ENCODE data around the gene ABCC8.

The ABCC8 gene

GRCh38 chr11:17351172-17351509 is 125.5 kb downstream of the ABCC8 start:
- no peaks in the 10 kb centered on the region for H3K4me1 ChIP-seq (ENCODE audit: control insufficient read depth, insufficient read depth, low read length)
- H3K9ac ChIP-seq (ENCODE audit: low read depth, low read length), result no peak overlapping the region
- H3K4me3 ChIP-seq (ENCODE audit: low read depth, low read length), result peak overlapping the region; percentile 59
- H3K27me3 ChIP-seq (ENCODE audit: control insufficient read depth, insufficient read depth, low read length), result peaks cover 55% of the 10 kb centered on the region
- no peaks in the 10 kb centered on the region for H3K36me3 ChIP-seq (ENCODE audit: control insufficient read depth, insufficient read depth, low read length)
- H3K9me3 ChIP-seq (ENCODE audit: control insufficient read depth, insufficient read depth, low read length), result no peaks in the 10 kb centered on the region

GRCh38 chr11:17350455-17351171 is 126.0 kb downstream of the ABCC8 start:
- peaks cover 55% of the 10 kb centered on the region for H3K27me3 ChIP-seq (ENCODE audit: control insufficient read depth, insufficient read depth, low read length)
- no peak overlapping the region for H3K9ac ChIP-seq (ENCODE audit: low read depth, low read length)
- no peaks in the 10 kb centered on the region for H3K4me1 ChIP-seq (ENCODE audit: control insufficient read depth, insufficient read depth, low read length)
- no peaks in the 10 kb centered on the region for H3K36me3 ChIP-seq (ENCODE audit: control insufficient read depth, insufficient read depth, low read length)
- peak overlapping the region; percentile 59 for H3K4me3 ChIP-seq (ENCODE audit: low read depth, low read length)
- no peaks in the 10 kb centered on the region for H3K9me3 ChIP-seq (ENCODE audit: control insufficient read depth, insufficient read depth, low read length)

GRCh38 chr11:17347676-17348075 is 129.0 kb downstream of the ABCC8 start:
- peaks cover 37% of the 10 kb centered on the region for H3K27me3 ChIP-seq (ENCODE audit: control insufficient read depth, insufficient read depth, low read length)
- H3K9me3 ChIP-seq (ENCODE audit: control insufficient read depth, insufficient read depth, low read length), result no peaks in the 10 kb centered on the region
- no peaks in the 10 kb centered on the region for H3K4me1 ChIP-seq (ENCODE audit: control insufficient read depth, insufficient read depth, low read length)
- H3K36me3 ChIP-seq (ENCODE audit: control insufficient read depth, insufficient read depth, low read length), result no peaks in the 10 kb centered on the region
- H3K4me3 ChIP-seq (ENCODE audit: low read depth, low read length), result no peak overlapping the region
- H3K9ac ChIP-seq (ENCODE audit: low read depth, low read length), result no peak overlapping the region

- Histone ChIP-seq H3K27me3 (ENCODE audit: control insufficient read depth, insufficient read depth, low read length) (peaks cover 3% of the 10 kb centered on the region), H3K4me1 (ENCODE audit: control insufficient read depth, insufficient read depth, low read length) (no peaks in the 10 kb centered on the region), H3K9ac (ENCODE audit: low read depth, low read length) (no peak overlapping the region), H3K36me3 (ENCODE audit: control insufficient read depth, insufficient read depth, low read length) (no peaks in the 10 kb centered on the region), H3K4me3 (ENCODE audit: low read depth, low read length) (no peak overlapping the region), H3K9me3 (ENCODE audit: control insufficient read depth, insufficient read depth, low read length) (no peaks in the 10 kb centered on the region)
These were observed 132.7 kb downstream of the ABCC8 start for GRCh38 chr11:17343907-17344306.

DNA sequence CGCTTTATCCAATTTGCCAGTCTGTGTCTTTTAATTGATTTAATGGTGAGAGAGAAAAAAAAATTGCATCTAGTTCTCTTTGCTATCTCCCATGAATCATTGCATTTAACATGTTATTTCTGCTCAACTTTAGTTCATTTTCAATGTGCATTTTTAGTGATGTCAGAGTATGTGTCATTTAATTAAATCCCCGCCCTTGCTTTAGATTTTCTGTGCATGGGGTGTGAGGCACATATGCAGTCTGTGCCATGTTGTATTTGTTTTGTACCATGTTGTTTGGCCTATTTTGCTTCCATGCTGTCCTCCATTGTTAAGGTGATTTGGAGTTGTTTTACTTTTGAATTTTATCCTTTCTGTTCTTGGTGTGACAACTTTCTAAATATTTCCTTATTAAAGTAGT is 133.4 kb downstream of the ABCC8 start:
- Histone ChIP-seq H3K9ac (ENCODE audit: low read depth, low read length) (no peak overlapping the region), H3K27me3 (ENCODE audit: control insufficient read depth, insufficient read depth, low read length) (no peaks in the 10 kb centered on the region), H3K9me3 (ENCODE audit: control insufficient read depth, insufficient read depth, low read length) (no peaks in the 10 kb centered on the region), H3K4me3 (ENCODE audit: low read depth, low read length) (no peak overlapping the region), H3K36me3 (ENCODE audit: control insufficient read depth, insufficient read depth, low read length) (no peaks in the 10 kb centered on the region), H3K4me1 (ENCODE audit: control insufficient read depth, insufficient read depth, low read length) (no peaks in the 10 kb centered on the region)
